Measurements from ENCODE around the gene CTAG2.
"Not testable (repeated sequence)": the region's sequence is repeated elsewhere in the genome, so short reads cannot be mapped to it uniquely, and the experiment has no call there.

CTAG2 gene

DNA sequence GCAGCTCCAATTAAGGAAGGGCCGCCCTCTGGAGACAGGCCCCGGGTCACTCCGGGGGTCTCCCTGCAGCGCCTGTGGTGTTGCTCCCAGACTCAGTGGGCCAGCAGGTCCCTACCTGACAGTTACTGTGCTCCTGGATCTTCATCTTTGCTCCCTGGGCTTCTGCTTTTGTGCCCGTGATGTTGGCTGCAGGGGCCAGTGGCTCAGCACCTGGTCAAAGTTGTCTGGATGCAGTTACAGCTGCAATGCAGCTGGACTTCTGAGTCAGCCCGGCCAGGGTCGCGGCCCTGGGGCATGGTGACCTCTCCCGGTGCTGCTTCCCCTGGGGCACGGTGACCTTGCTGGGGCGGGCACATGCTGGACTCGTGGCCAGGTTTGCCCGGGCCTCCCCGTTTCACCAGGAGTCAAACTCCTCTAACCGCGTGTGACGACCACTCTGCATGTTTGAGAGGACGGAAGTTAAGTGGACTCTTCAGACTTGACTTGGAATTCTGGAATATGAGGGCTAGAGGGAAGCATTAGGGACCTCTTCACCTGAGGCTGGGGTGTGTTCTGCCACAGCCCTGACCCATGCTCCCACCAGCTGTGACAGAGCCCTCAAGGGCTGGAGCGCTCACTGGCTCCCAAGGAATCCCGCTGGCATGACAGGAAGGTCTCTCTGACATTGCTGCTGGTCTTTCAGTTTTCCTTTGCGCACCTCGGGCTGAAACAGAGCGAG is 3.7 kb downstream of the CTAG2 start:
- DNase-seq (ENCODE audit: low spot score), result no peak
- TF ChIP-seq, protein P1, sequence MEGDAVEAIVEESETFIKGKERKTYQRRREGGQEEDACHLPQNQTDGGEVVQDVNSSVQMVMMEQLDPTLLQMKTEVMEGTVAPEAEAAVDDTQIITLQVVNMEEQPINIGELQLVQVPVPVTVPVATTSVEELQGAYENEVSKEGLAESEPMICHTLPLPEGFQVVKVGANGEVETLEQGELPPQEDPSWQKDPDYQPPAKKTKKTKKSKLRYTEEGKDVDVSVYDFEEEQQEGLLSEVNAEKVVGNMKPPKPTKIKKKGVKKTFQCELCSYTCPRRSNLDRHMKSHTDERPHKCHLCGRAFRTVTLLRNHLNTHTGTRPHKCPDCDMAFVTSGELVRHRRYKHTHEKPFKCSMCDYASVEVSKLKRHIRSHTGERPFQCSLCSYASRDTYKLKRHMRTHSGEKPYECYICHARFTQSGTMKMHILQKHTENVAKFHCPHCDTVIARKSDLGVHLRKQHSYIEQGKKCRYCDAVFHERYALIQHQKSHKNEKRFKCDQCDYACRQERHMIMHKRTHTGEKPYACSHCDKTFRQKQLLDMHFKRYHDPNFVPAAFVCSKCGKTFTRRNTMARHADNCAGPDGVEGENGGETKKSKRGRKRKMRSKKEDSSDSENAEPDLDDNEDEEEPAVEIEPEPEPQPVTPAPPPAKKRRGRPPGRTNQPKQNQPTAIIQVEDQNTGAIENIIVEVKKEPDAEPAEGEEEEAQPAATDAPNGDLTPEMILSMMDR (IDR thresholded peaks at IDR 0.05; ENCODE audit: borderline replicate concordance, control extremely low read depth, extremely low read depth, insufficient read depth, missing control alignments), result no peak
- in situ Hi-C loops (cut with MboI; ENCODE audit: low sequenced_read_pairs, unreplicated experiment), result no loop called here

DNA sequence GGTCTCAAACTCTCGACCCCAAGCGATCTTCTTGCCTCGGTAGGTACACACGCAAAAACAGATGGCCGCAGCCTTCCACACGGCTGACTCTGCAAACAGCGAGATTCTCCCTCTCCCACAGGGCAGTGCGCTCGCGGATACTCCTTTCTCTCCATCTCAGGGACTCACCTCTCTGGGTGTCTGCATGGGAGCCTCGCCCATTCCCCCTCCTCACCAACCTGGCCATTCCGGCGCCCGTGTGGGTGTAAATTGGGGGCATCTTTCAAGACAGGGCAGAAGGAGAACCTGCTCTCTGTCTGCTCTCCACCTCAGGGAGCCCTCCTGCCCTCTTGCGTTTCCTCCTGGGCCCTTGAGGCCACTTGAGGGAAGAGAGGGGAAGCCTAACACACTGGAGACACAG is 4.4 kb downstream of the CTAG2 start:
- in situ Hi-C loops (cut with MboI; ENCODE audit: low sequenced_read_pairs, unreplicated experiment), result no loop called here
- no peak for DNase-seq (ENCODE audit: low spot score)
- TF ChIP-seq, protein P1 (IDR thresholded peaks at IDR 0.05; ENCODE audit: borderline replicate concordance, control extremely low read depth, extremely low read depth, insufficient read depth, missing control alignments), result no peak

DNA sequence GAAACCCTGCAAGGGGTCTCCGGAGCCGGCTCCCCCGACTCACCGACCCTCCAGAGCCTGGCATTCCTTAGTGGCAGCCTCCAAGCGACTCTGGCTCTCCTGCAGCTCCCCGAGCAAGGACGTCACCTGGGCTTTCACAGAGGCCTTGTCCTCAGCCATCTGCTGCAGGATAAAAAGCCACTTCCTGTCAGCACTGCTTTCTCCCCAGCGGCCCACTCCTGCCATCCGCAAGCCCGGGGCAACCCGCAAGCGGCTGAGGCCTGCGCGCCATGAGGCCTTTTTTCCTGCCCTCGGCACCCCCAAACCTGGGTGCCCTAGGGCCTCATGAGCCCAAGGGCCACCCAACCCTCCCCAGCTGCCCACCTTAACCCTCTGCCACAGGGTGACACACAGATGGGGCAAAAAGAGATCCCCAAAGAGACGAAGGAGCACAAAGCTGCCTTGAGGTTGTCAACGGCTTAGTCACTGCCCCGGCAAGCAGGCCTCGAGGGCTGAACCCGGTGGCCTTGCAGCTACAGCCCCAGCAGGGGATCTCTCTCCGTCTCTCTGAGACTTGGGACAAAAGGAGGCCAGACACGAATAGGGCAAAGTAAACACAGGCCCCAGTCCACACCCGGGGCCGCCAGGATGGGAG is 7.5 kb downstream of the CTAG2 start:
- in situ Hi-C loops (cut with MboI; ENCODE audit: low sequenced_read_pairs, unreplicated experiment); DNase-seq (ENCODE audit: low spot score): not testable (repeated sequence)

DNA sequence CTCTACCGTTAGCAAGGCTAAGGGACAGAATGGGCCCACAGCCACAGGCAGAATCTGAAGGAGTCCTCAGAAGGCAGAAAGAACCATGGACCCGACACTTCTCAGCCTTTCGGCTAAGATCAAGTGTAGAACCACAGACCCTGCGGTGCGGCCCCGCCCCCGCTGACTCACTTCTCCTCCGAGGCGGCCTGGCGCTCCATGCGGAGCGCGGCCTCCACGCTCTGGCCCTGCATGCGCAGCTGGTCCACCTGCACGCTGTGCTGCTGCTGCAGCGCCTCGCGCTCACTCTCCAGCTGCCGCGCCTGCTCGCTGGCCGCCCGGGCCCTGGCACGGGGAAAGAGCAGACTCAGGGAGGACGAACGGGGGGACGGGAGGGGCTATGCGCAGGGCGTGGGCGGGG is 9.7 kb downstream of the CTAG2 start:
- DNase-seq (ENCODE audit: low spot score); in situ Hi-C loops (cut with MboI; ENCODE audit: low sequenced_read_pairs, unreplicated experiment): not testable (repeated sequence)

DNA sequence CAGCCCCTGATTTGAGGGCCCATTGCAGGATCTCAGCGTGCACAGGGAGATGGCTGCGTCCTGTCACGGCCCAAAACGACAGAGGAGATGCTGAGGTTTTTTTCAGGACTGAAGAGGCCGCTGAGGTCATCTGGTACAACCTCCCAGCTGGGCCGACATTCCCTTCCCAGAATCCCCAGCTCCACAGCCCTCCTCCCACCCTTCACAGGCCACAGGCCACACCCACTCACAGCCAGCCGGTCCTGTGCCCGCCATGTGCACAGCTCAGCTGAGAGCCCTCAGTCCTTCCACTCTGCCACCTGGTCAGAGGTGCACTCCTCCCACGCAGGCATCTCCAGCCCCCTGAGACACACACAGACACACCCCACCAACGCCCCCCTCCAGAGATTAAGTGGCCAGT is 11.6 kb downstream of the CTAG2 start:
- in situ Hi-C loops (cut with MboI; ENCODE audit: low sequenced_read_pairs, unreplicated experiment); DNase-seq (ENCODE audit: low spot score): not testable (repeated sequence)

DNA sequence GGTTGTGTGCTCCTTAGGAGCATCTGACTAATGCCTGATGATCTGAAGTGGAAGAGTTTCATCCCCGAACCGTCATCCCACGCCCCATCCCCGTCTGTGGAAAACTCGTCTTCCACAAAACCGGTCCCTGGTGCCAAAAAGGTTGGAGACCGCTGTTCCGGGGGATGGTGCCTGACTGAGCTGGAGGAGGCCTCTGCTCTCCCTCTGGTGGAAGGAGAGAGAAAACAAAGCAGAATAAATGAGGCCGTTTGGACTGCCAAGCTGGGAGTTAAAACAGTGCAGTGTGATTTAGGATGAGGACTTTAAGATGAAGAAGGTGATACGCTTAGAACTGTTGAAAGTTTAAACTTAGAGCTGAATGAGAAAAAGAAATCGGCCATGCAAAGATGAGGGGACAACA is 19.7 kb downstream of the CTAG2 start:
- in situ Hi-C loops (cut with MboI; ENCODE audit: low sequenced_read_pairs, unreplicated experiment); DNase-seq (ENCODE audit: low spot score): not testable (repeated sequence)

DNA sequence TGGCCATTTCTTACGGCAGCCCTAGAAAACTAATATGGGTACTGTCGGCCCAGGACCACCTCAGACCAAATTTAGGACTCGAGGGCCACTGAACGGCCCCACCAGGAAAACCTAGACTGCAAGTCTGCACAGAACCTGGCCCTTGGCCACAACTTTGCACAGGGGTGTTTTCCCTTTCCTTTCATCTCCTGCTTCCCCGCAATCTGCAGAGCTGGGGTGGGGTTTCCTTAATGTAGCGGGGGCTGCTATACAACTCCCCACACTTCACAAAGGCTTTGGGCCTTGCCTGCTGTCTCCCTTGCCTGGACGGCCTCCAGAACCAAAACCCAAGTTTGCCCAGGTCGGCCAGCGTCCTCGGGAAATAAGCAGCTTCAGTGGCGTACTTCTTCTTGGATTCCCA is 22.4 kb downstream of the CTAG2 start:
- in situ Hi-C loops (cut with MboI; ENCODE audit: low sequenced_read_pairs, unreplicated experiment); DNase-seq (ENCODE audit: low spot score): not testable (repeated sequence)

DNA sequence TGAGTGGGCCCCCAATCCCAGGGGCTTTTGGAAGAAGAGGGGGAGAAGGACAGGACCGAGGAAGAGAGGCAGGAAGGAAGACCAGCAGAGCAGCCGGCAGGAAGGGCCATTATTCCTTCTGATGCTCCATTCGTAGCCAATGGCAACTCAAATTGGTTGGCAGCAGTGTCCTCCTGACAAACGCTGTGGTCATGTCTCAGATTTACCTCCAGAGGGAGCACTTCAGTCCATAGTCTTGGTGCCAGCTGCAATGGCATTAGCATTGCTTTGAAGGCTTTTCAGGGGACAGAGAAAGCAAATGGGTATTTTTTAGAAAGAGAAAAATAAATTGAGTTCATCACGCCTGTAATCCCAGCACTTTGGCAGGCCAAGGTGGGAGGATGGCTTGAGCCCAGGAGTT is 24.4 kb downstream of the CTAG2 start:
- in situ Hi-C loops (cut with MboI; ENCODE audit: low sequenced_read_pairs, unreplicated experiment), result not testable (repeated sequence)

DNA sequence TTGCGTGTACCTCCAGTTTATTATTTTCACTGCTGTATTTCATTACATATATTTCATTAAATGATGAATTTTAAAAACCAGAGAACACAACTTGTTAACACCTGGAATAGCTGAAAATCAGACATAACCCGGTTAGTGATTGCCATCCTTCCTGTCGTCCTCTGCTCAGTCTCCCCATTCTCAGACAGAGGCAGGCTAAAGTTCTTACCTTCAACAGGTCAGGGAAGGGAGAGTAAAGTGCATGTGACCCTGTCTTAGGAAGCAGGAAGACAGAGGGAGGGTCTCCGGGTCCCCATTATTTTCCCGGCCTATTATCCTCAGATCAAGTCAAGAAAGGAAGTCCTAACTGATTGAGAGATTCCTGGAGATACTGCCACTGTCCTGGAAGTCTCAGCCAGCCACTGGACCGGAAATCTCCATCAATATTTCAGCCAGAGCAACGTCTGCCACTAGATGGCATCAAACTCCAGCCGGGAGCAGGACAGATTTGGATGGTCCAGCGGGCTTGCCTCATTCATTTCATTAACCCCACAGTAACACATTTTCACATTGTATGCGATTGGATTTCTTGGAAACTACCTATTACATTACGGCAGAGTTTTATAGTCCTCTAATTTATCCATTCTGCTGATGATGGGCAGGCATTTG is 32.5 kb downstream of the CTAG2 start:
- in situ Hi-C loops (cut with MboI; ENCODE audit: low sequenced_read_pairs, unreplicated experiment); DNase-seq (ENCODE audit: low spot score): not testable (repeated sequence)

More for the DNA sequence above, 24.4 kb downstream of the CTAG2 start:
- not testable (repeated sequence) for DNase-seq (ENCODE audit: low spot score)

DNA sequence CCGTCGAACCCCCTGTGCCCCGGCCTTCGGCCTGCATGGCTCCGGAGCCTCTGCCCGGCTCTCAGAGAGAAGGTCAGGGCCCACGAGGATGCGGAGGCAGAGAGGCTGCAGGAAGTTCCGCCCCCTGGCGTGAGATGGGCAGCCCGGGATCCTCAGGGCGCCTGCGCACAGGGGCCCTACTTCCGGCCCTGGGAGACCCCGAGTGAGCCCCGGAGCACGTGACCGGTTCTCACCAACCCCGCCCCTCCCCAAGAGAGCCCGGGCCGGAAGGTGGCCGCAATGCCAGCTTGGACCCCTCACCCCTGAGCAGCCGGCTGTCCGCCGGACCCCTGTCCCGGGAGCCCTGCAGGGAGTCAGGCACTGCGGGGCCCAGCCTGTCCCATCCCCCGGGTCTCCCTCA is 34.2 kb downstream of the CTAG2 start, which contains the start of gene CTAG1B:
TSS of gene CTAG1B (minus strand) at position 101 of the 400 bp plus-strand sequence. CDS start at position 37, 64 bp downstream.
- in situ Hi-C loops (cut with MboI; ENCODE audit: low sequenced_read_pairs, unreplicated experiment); DNase-seq (ENCODE audit: low spot score): not testable (repeated sequence)

DNA sequence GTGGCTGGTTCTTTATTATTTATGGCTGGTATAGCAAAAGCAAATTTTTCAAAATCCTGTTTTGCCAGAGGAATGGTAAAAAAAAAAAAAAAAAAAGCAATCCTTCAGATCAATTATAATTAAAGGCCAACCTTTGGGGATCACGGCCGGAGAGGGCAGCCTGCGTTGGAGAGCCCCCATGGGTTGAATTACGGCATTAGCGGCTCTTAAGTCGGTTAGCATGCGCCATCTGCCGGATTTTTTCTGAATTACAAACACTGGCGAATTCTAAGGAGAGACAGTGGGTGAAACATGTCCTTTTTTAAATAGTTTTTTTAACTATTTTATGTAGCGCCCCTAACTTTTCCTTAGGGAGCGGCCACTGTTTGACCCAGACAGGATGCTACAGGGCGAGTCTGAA is 39.8 kb downstream of the CTAG2 start:
- in situ Hi-C loops (cut with MboI; ENCODE audit: low sequenced_read_pairs, unreplicated experiment); DNase-seq (ENCODE audit: low spot score): not testable (repeated sequence)

DNA sequence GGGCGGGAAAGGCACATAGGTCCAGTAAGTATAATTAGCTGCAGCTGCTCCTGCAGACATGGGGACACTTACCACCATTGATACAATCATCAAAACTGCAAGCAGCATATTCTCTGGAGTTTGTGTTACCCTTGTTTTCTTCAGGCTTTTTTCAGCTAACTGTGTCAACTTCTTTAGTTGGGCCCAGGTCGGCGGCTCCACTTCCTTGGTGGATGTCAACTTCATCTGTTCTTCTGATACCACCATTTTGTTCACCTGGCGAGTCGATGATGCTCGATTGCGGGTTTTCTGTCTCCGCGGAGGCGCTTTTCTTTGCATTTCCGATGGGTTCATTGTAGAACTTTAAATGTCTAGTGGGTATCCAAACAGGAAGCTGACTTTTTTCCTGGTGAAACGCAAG is 42.2 kb downstream of the CTAG2 start:
- DNase-seq (ENCODE audit: low spot score); in situ Hi-C loops (cut with MboI; ENCODE audit: low sequenced_read_pairs, unreplicated experiment): not testable (repeated sequence)

DNA sequence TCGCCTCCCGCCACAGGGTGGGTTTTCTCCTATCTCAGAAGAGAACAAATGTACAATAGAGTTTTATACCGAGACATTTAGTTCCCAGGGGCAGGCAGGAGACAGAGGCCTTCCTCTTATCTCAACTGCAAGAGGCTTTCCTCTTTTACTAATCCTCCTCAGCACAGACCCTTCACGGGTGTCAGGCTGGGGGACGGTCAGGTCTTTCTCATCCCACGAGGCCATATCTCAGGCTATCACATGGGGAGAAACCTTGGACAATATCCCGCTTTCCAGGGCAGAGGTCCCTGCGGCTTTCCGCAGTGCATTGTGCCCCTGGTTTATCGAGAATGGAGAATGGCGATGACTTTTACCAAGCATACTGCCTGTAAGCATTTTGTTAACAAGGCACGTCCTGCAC is 44.6 kb downstream of the CTAG2 start:
- DNase-seq (ENCODE audit: low spot score); in situ Hi-C loops (cut with MboI; ENCODE audit: low sequenced_read_pairs, unreplicated experiment): not testable (repeated sequence)

DNA sequence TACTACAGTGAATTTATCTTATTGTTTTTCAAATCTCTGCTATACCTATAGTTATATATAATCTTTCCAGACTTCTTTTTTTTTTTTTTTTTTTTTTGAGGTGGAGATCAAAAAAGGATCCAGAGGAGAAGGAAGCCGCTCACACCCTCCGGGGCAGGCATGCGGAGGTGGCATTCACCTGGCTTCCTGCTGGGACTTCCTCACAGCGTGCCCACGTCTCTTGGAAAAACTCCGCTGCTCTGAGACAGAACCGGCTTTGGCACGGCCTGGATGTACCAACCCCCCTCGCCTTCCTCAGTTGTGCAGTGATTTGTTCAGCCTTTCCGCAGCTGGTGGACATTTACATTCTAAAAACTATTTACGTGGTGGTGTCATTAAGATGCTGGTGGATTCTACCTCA is 45.4 kb downstream of the CTAG2 start:
- DNase-seq (ENCODE audit: low spot score); in situ Hi-C loops (cut with MboI; ENCODE audit: low sequenced_read_pairs, unreplicated experiment): not testable (repeated sequence)

Measured in GM13976 (cell line).